ENCODE results near the gene C9orf43. TPM values are rescaled to one million over a fixed set of nuclear protein-coding genes. Genes with fewer than 3 reads are reported as not detected.
"Not testable (repeated sequence)": the region's sequence is repeated elsewhere in the genome, so short reads cannot be mapped to it uniquely, and the experiment has no call there.

Gene C9orf43
- total RNA-seq, 2 experiments from 2014 or later: 0.65 to 0.81 TPM

- H3K4me3 Mint-ChIP-seq: no peak overlapping the region
- ChIA-PET CTCF (no interaction called here), POLR2A (no interaction called here)
- peaks cover 11% of the 10 kb centered on the region for H3K4me1 Mint-ChIP-seq (ENCODE audit: low read depth)
- H3K27ac Mint-ChIP-seq: no peak overlapping the region
- DNase-seq: no peak
- no peaks in the 10 kb centered on the region for H3K27me3 Mint-ChIP-seq
- H3K36me3 Mint-ChIP-seq: peaks cover 5% of the 10 kb centered on the region
- no peaks in the 10 kb centered on the region for H3K9me3 Mint-ChIP-seq
- intact Hi-C loops (cut with micrococcal nuclease): no loop called here
Measured at GRCh38 chr9:113373676-113374392, 36.7 kb upstream of the C9orf43 start.

DNA sequence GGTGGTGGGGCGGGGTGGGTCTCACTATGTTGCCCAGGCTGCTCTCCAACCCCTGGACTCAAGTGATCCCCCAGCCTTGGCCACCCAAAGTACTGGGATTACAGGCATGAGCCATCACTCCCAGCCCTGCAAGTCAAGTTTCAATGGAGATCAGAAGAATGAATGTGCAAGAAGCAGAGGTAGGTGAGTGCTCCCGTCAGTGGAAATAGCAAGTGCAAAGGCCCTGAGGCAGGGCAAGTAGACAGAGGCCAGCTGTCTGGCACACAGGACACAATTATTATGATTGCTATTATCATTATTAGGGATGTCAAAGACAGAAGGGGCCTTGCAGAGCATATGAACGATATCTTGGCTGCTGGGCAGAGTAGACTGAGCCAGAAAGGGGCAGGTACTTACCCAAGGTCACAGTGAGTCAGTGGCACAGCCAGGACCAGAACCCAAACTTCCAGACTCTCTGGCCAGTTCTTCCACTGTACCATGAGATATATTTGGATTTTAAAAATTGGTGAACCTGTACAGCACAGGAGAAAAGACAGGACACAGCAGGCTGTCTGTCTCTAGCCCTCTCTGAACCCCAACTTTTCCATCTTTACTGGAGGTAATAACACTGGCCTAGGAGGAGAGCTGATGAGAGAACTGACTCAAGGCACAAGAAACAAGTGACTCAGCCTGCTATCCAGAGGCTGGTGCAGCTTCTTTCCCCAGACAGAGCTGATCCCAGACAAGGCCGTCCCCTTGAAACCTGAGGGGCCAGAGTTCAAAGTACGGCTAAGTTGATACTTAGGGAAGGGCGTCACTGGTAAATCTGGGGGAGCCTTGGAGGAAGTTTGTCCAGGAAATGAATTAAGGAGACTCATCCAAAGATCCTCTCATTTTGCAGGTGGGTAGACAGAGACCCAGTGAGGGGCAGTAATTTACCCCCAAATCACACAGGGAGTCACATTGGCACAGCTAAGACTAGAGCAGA lies 35.2 kb upstream of the C9orf43 start:
- no peaks in the 10 kb centered on the region for H3K9me3 Mint-ChIP-seq
- DNase-seq: peak; percentile 20
- H3K4me3 Mint-ChIP-seq: peak overlapping the region; percentile 80
- intact Hi-C loops (cut with micrococcal nuclease): loop anchor here (1.0 to 2.0 kb wide), 5 partner anchors 15 to 67 kb away; partner anchors contain the start of genes C9orf43, POLE3 and WDR31
- peaks cover 5% of the 10 kb centered on the region for H3K36me3 Mint-ChIP-seq
- H3K4me1 Mint-ChIP-seq (ENCODE audit: low read depth): peaks cover 11% of the 10 kb centered on the region
- peak overlapping the region; percentile 81 for H3K27ac Mint-ChIP-seq
- POLR2A ChIA-PET: interaction anchor here (0.6 to 1.9 kb wide), 3 partner anchors 14 to 31 kb away, joined by 5 to 11 read pairs (median 10); partner anchors contain the start of gene BSPRY
- CTCF ChIA-PET: interaction anchor here (1.4 kb wide), 1 partner anchor 24 kb away, joined by 4 read pairs; no protein-coding TSS in a partner anchor
- H3K27me3 Mint-ChIP-seq: no peaks in the 10 kb centered on the region

- CTCF ChIA-PET: interaction anchor here (0.7 to 1.4 kb wide), 6 partner anchors 23 to 107 kb away, joined by 3 to 5 read pairs (median 4); partner anchors contain the start of gene ALAD
- POLR2A ChIA-PET: interaction anchor here (0.6 to 1.9 kb wide), 8 partner anchors 15 to 202 kb away, joined by 3 to 11 read pairs (median 4); partner anchors contain the start of genes BSPRY, CDC26, FKBP15 and PRPF4
- H3K36me3 Mint-ChIP-seq: peaks cover 5% of the 10 kb centered on the region
- intact Hi-C loops (cut with micrococcal nuclease): loop anchor here (1.0 to 2.0 kb wide), 6 partner anchors 16 to 102 kb away; partner anchors contain the start of genes ALAD, C9orf43, CDC26 and POLE3
- H3K9me3 Mint-ChIP-seq: no peaks in the 10 kb centered on the region
- H3K27me3 Mint-ChIP-seq: no peaks in the 10 kb centered on the region
- peak; percentile 89 for DNase-seq
- H3K4me1 Mint-ChIP-seq (ENCODE audit: low read depth): peaks cover 17% of the 10 kb centered on the region
- peak within 1 kb of the TSS; percentile 81 for H3K27ac Mint-ChIP-seq
- H3K4me3 Mint-ChIP-seq: peak within 1 kb of the TSS; percentile 80
Measured at GRCh38 chr9:113376634-113377567, 33.6 kb upstream of the C9orf43 start, which contains the start of gene HDHD3. Gene HDHD3, minus strand, starts transcription at chr9:113376986. Its CDS starts 2,632 bp downstream, at chr9:113374354.

DNA sequence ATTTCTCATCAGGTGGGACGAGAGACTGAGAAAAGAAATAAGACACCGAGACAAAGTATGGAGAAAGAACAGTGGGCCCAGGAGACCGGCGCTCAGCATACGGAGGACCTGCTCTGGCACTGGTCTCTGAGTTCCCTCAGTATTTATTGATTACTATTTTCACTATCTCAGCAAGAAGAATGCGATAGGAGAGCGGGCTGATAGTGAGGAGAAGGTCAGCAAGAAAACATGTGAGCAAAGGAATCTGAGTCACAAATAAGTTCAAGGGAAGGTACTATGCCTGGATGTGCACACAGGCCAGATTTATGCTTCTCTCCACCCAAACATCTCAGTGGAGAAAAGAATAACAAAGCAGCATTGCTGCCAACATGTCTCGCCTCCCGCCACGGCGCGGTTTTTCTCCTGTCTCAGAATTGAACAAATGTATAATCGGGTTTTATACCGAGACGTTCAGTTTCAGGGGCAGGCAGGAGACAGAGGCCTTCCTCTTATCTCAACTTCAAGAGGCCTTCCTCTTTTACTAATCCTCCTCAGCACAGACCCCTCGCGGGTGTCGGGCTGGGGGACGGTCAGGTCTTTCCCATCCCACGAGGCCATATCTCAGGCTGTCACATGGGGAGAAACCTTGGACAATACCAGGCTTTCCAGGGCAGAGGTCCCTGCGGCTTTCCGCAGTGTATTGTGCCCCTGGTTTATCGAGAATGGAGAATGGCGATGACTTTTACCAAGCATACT lies 31.3 kb upstream of the C9orf43 start:
- H3K36me3 Mint-ChIP-seq; CTCF ChIA-PET; H3K27me3 Mint-ChIP-seq; H3K9me3 Mint-ChIP-seq; POLR2A ChIA-PET; DNase-seq; H3K4me3 Mint-ChIP-seq; intact Hi-C loops (cut with micrococcal nuclease); H3K27ac Mint-ChIP-seq: not testable (repeated sequence)
- H3K4me1 Mint-ChIP-seq (ENCODE audit: low read depth): peaks cover 17% of the 10 kb centered on the region

GRCh38 chr9:113379829-113380210 lies 30.7 kb upstream of the C9orf43 start:
- peaks cover 16% of the 10 kb centered on the region for H3K4me1 Mint-ChIP-seq (ENCODE audit: low read depth)
- H3K27me3 Mint-ChIP-seq; H3K9me3 Mint-ChIP-seq; H3K27ac Mint-ChIP-seq; intact Hi-C loops (cut with micrococcal nuclease); H3K36me3 Mint-ChIP-seq; POLR2A ChIA-PET; CTCF ChIA-PET; H3K4me3 Mint-ChIP-seq; DNase-seq: not testable (repeated sequence)

DNA sequence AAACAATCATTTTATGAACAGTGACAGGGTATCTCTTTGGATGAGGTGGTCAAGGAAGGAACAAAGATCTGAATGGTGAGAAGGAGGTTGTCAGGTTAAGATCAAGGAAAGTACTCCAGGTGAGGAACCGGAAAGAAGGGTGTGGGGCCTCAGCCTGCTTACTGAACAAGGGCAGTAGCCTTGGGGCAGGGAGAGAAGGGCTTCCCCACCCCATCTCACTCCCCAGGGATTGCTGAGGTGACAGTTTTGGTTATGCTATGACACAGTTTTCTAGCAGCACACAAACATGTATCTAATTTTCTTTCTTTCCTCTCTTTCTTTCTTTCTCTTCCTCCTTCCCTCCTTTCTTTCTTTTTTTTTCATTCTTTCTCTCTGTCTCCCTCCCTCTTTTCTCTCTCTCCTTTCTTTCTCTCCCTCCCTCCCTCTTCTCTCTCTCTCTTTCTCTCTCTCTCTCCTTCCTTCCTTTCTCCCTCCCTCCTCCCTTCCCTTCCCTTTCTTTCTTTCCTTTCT lies 29.6 kb upstream of the C9orf43 start:
- no peak overlapping the region for H3K4me3 Mint-ChIP-seq
- no peaks in the 10 kb centered on the region for H3K27me3 Mint-ChIP-seq
- peaks cover 6% of the 10 kb centered on the region for H3K4me1 Mint-ChIP-seq (ENCODE audit: low read depth)
- DNase-seq: peak; percentile 44
- H3K27ac Mint-ChIP-seq: no peak overlapping the region
- intact Hi-C loops (cut with micrococcal nuclease): no loop called here
- CTCF ChIA-PET: no interaction called here
- no peaks in the 10 kb centered on the region for H3K9me3 Mint-ChIP-seq
- no peaks in the 10 kb centered on the region for H3K36me3 Mint-ChIP-seq
- POLR2A ChIA-PET: no interaction called here

- DNase-seq; H3K4me3 Mint-ChIP-seq; H3K27ac Mint-ChIP-seq; H3K4me1 Mint-ChIP-seq (ENCODE audit: low read depth); CTCF ChIA-PET; POLR2A ChIA-PET; H3K27me3 Mint-ChIP-seq; H3K36me3 Mint-ChIP-seq; H3K9me3 Mint-ChIP-seq; intact Hi-C loops (cut with micrococcal nuclease): not testable (repeated sequence)
Measured at GRCh38 chr9:113381441-113381840, 29.1 kb upstream of the C9orf43 start.

- Mint-ChIP-seq H3K4me1 (ENCODE audit: low read depth) (peaks cover 6% of the 10 kb centered on the region), H3K36me3 (peaks cover 3% of the 10 kb centered on the region), H3K27me3 (no peaks in the 10 kb centered on the region), H3K27ac (no peak overlapping the region), H3K9me3 (no peaks in the 10 kb centered on the region), H3K4me3 (no peak overlapping the region)
- ChIA-PET POLR2A (no interaction called here), CTCF (no interaction called here)
- intact Hi-C loops (cut with micrococcal nuclease): no loop called here
- no peak for DNase-seq
Measured at GRCh38 chr9:113381909-113382411, 28.6 kb upstream of the C9orf43 start.

GRCh38 chr9:113386571-113387393 lies 23.8 kb upstream of the C9orf43 start:
- Mint-ChIP-seq H3K27me3 (no peaks in the 10 kb centered on the region), H3K36me3 (peaks cover 14% of the 10 kb centered on the region), H3K4me3 (no peak overlapping the region), H3K9me3 (no peaks in the 10 kb centered on the region), H3K27ac (no peak overlapping the region), H3K4me1 (ENCODE audit: low read depth) (no peaks in the 10 kb centered on the region)
- CTCF ChIA-PET: interaction anchor here (0.6 to 1.9 kb wide), 2 partner anchors 14 to 37 kb away, joined by 3 to 4 read pairs; partner anchors contain the start of gene ALAD
- DNase-seq: no peak
- POLR2A ChIA-PET: no interaction called here
- intact Hi-C loops (cut with micrococcal nuclease): no loop called here

GRCh38 chr9:113387560-113388230 lies 22.9 kb upstream of the C9orf43 start:
- intact Hi-C loops (cut with micrococcal nuclease): no loop called here
- Mint-ChIP-seq H3K27me3 (no peaks in the 10 kb centered on the region), H3K4me3 (no peak overlapping the region), H3K9me3 (no peaks in the 10 kb centered on the region), H3K36me3 (peaks cover 14% of the 10 kb centered on the region), H3K27ac (no peak overlapping the region), H3K4me1 (ENCODE audit: low read depth) (no peaks in the 10 kb centered on the region)
- ChIA-PET POLR2A (no interaction called here), CTCF (interaction anchor here (1.9 kb wide), 1 partner anchor 13 kb away, joined by 4 read pairs; the partner anchor contains the start of gene ALAD)
- DNase-seq: no peak

Measured in activated CD4-positive, alpha-beta memory T cell treated with anti-CD3 and anti-CD28 coated beads for 36 hours (primary cell).